Endothelial cell of umbilical vein (primary cell): ENCODE results near the gene IL16.

Experiments
- EZH2 ChIP-seq: IDR thresholded peaks from 2 replicates; pipeline ENCODE4 v1.6.1; 2012; ENCODE audit warnings: borderline replicate concordance, low read depth, mild to moderate bottlenecking, moderate library complexity, low read length, inconsistent platforms; ENCODE audit not compliant: severe bottlenecking
- GATA2 ChIP-seq: IDR thresholded peaks from 2 replicates; pipeline ENCODE4 v1.7.0; 2011; ENCODE audit warnings: low read depth, mild to moderate bottlenecking, moderate library complexity, mixed read lengths, low read length; ENCODE audit not compliant: insufficient read length, insufficient read depth
- JUN ChIP-seq: IDR thresholded peaks from 2 replicates; pipeline ENCODE4 v1.6.1; 2011; ENCODE audit warnings: borderline replicate concordance, low read depth; ENCODE audit not compliant: insufficient read length, insufficient read depth
- MYC ChIP-seq: IDR thresholded peaks from one replicate; pipeline ENCODE4 v1.6.1; 2011; ENCODE audit warnings: mild to moderate bottlenecking, low read depth, low read length
- POLR2A ChIP-seq: IDR thresholded peaks from 2 replicates; pipeline ENCODE4 v1.6.1; 2012; ENCODE audit warnings: low read depth, mild to moderate bottlenecking, control low read depth, low read length
- POLR2AphosphoS5 ChIP-seq: IDR thresholded peaks from 2 replicates; pipeline ENCODE4 v1.6.1; 2012; ENCODE audit warnings: low read depth, mild to moderate bottlenecking, control low read depth, low read length, moderate library complexity; ENCODE audit not compliant: insufficient read depth
- TF ChIP-seq, protein P1 (sequence below), 2 donors: IDR thresholded peaks; 1 replicate in 1 of 2; 2 replicates in 1 of 2; pipeline ENCODE4 v1.5.1; 2011; ENCODE audit warnings: low read length in 2 of 2, mild to moderate bottlenecking in 2 of 2, moderate library complexity in 2 of 2, control low read depth in 1 of 2, inconsistent platforms in 1 of 2, low read depth in 1 of 2; ENCODE audit not compliant: insufficient read depth in 1 of 2; ENCODE audit errors: extremely low read depth in 1 of 2
- TF ChIP-seq, protein P2 (sequence below): IDR thresholded peaks from 2 replicates; pipeline ENCODE4 v1.6.1; 2011; ENCODE audit not compliant: insufficient read depth, insufficient read length

DNA sequence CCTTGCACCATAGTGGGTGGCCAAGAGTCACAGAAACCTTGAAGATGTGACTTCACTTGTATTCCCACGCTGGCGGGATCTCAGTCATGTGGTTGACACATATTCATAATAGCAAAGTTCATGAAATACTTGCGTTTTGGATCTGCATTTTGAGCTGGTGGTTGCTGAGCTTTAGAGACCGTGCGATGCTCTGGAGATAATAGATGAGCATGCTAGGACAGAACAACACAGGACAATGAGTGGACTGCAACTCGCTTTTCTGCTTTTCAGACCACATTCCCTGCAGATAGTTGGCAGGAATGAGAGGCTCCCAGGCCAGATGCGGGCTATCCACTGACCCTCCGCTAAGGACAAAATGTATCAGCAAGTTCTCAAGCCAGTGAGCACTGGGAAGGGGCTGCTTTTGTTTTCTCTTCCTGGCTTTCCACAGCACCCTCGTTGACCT lies 141.1 kb downstream of the IL16 start:
- TF ChIP-seq EZH2 (no peak), POLR2A (no peak), POLR2AphosphoS5 (no peak), JUN (no peak), MYC (no peak), GATA2 (no peak)
- TF ChIP-seq, protein P1, sequence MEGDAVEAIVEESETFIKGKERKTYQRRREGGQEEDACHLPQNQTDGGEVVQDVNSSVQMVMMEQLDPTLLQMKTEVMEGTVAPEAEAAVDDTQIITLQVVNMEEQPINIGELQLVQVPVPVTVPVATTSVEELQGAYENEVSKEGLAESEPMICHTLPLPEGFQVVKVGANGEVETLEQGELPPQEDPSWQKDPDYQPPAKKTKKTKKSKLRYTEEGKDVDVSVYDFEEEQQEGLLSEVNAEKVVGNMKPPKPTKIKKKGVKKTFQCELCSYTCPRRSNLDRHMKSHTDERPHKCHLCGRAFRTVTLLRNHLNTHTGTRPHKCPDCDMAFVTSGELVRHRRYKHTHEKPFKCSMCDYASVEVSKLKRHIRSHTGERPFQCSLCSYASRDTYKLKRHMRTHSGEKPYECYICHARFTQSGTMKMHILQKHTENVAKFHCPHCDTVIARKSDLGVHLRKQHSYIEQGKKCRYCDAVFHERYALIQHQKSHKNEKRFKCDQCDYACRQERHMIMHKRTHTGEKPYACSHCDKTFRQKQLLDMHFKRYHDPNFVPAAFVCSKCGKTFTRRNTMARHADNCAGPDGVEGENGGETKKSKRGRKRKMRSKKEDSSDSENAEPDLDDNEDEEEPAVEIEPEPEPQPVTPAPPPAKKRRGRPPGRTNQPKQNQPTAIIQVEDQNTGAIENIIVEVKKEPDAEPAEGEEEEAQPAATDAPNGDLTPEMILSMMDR (IDR thresholded peaks at IDR 0.05; ENCODE audit: extremely low read depth in 1 of 2, insufficient read depth in 1 of 2, low read depth in 1 of 2, low read length in 2 of 2) = no peak
- TF ChIP-seq, protein P2, sequence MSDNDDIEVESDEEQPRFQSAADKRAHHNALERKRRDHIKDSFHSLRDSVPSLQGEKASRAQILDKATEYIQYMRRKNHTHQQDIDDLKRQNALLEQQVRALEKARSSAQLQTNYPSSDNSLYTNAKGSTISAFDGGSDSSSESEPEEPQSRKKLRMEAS = no peak
